ENCODE data around the gene PHACTR3.

Gene PHACTR3

DNA sequence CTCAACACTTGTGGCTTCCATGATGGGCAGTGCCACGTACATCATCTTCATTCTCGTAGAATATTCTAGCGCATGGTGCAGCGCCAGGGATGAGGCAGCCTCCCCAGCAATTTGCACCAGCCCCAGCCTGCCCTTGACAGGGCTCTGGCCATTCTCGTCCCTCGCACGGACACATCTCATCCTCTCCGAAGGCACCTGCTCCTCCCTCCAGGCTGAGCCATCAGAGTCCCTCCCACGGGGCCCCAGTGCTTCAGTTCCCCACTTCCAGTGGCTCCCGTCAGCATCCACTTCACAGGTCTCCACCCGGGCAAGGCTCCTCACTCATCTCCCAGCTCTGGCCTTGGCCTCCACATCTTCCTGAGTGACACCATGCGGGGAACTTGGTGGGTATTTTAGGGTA lies 13.3 kb upstream of the PHACTR3 start:
- Histone ChIP-seq H3K36me3 (ENCODE audit: control insufficient read depth, insufficient read depth, low read length) (no peaks in the 10 kb centered on the region), H3K27ac (ENCODE audit: insufficient read depth, low read depth, low read length, poor library complexity, severe bottlenecking) (no peak overlapping the region), H3K4me1 (ENCODE audit: control insufficient read depth, insufficient read depth, low read length) (no peaks in the 10 kb centered on the region), H3K9me3 (ENCODE audit: control insufficient read depth, low read length) (no peaks in the 10 kb centered on the region), H3K27me3 (ENCODE audit: control insufficient read depth, insufficient read depth, low read length, poor library complexity, severe bottlenecking) (peaks cover 15% of the 10 kb centered on the region), H3K4me3 (ENCODE audit: insufficient read depth, low read depth, low read length) (no peak overlapping the region)
- 83 to 86% methylated on average over 12 of the region's 12 CpGs for WGBS, 2 experiments

DNA sequence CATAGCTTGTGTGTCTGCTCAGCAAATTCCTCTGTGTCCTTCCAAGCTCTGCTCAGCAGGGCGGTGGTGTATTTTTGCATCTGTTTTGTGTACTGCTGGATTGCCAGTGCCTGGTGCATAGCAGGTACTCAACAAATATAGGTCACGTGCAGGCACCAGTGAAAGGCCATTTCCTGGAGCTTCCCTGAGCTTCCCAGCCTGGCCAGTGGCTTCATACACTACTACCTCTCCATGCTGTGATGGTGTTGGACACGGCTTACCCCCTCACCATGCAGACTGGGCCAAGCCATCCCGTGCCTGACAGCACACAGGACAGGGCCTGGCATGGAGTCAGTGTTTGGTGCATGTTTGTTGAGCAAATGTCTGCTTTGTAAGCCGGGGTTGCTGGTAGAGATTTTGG lies 7.7 kb upstream of the PHACTR3 start:
- no peak overlapping the region for H3K4me3 ChIP-seq (ENCODE audit: insufficient read depth, low read depth, low read length)
- WGBS, 2 experiments: 60 to 74% methylated on average over 5 of the region's 5 CpGs
- peaks cover 54% of the 10 kb centered on the region for H3K27me3 ChIP-seq (ENCODE audit: control insufficient read depth, insufficient read depth, low read length, poor library complexity, severe bottlenecking)
- H3K36me3 ChIP-seq (ENCODE audit: control insufficient read depth, insufficient read depth, low read length): no peaks in the 10 kb centered on the region
- H3K4me1 ChIP-seq (ENCODE audit: control insufficient read depth, insufficient read depth, low read length): no peaks in the 10 kb centered on the region
- no peak overlapping the region for H3K27ac ChIP-seq (ENCODE audit: insufficient read depth, low read depth, low read length, poor library complexity, severe bottlenecking)
- H3K9me3 ChIP-seq (ENCODE audit: control insufficient read depth, low read length): no peaks in the 10 kb centered on the region

DNA sequence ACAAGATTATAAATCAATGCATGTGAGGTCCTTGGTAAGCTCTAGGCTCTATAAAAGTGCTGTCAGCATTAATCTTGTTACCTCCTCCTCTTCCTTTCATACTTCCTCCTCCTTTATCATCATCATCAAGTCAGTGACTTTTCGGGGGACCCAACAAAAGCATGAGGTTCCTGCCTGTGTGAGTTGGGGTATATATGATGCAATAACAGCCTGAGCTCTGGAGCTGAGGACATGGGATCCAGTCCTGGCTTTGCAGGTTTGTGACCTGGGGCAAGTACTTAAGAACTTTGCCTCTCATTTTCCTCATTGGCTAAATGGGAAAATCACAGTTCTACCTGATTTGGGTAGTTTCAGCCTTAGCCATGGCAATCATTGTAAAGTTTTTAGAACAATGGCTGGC lies 7.1 kb upstream of the PHACTR3 start:
- Histone ChIP-seq H3K27ac (ENCODE audit: insufficient read depth, low read depth, low read length, poor library complexity, severe bottlenecking) (no peak overlapping the region), H3K4me1 (ENCODE audit: control insufficient read depth, insufficient read depth, low read length) (no peaks in the 10 kb centered on the region), H3K27me3 (ENCODE audit: control insufficient read depth, insufficient read depth, low read length, poor library complexity, severe bottlenecking) (peaks cover 56% of the 10 kb centered on the region), H3K36me3 (ENCODE audit: control insufficient read depth, insufficient read depth, low read length) (no peaks in the 10 kb centered on the region), H3K4me3 (ENCODE audit: insufficient read depth, low read depth, low read length) (no peak overlapping the region), H3K9me3 (ENCODE audit: control insufficient read depth, low read length) (no peaks in the 10 kb centered on the region)
- 70 to 78% methylated on average over 1 of the region's 1 CpG for WGBS, 2 experiments

DNA sequence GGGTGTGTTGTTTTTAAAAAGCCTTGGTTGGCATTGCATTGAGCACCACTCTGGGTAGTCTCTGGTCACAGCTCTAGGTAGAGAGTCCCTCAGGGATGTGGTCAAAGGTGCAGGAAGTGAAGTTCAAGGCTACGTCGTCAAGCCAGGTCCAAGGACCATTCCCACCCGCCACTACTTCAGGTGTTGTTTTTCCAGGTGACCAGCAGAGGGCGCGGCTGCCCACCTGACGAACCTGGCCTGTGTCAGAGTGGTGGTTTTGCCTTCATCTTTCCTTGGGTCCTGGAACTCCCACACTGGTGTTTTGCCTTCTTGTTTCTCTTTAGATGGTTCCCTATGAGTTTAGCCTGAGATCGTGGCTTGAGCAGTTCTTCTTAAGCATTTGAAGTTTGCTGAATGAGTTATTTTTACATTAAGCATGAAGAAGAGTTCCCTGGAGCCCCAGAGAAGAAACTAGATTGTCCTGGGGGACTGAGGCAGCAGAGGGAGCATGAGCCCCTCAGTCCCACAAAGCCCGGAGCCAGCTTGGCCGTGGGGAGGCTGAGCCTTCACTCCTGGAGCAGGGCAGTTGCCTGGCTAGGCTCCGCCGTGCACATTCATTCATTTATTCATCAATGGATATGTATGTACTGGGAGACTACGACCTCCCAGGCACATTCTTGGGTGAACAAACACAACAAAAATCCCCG lies 5.6 kb upstream of the PHACTR3 start:
- H3K9me3 ChIP-seq (ENCODE audit: control insufficient read depth, low read length): no peaks in the 10 kb centered on the region
- peaks cover 67% of the 10 kb centered on the region for H3K27me3 ChIP-seq (ENCODE audit: control insufficient read depth, insufficient read depth, low read length, poor library complexity, severe bottlenecking)
- no peak overlapping the region for H3K27ac ChIP-seq (ENCODE audit: insufficient read depth, low read depth, low read length, poor library complexity, severe bottlenecking)
- no peaks in the 10 kb centered on the region for H3K36me3 ChIP-seq (ENCODE audit: control insufficient read depth, insufficient read depth, low read length)
- no peak overlapping the region for H3K4me3 ChIP-seq (ENCODE audit: insufficient read depth, low read depth, low read length)
- WGBS, 2 experiments: 33 to 42% methylated on average over 11 to 13 of the region's 13 CpGs
- H3K4me1 ChIP-seq (ENCODE audit: control insufficient read depth, insufficient read depth, low read length): no peaks in the 10 kb centered on the region

DNA sequence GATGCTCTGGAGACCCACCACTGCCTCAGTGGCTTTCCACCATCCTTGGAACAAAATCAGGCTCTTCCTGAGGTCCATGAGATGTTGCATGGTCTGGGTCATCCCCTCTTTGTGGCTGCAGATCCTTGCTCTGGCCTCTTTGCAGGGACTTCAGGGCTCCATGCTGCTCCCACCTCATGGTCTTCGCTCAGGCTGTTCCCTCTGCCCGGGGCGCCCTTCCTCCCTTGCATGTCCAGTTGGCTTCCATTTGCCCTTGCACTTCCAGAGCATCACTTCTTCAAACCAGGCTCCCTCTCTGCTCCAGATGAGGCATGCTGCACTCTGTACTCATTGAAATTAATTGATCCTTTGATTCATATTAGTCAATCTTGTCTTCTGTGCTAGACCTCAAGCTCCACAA lies 4.4 kb upstream of the PHACTR3 start:
- 83 to 84% methylated on average over 3 of the region's 3 CpGs for WGBS, 2 experiments
- Histone ChIP-seq H3K27ac (ENCODE audit: insufficient read depth, low read depth, low read length, poor library complexity, severe bottlenecking) (no peak overlapping the region), H3K9me3 (ENCODE audit: control insufficient read depth, low read length) (no peaks in the 10 kb centered on the region), H3K36me3 (ENCODE audit: control insufficient read depth, insufficient read depth, low read length) (no peaks in the 10 kb centered on the region), H3K27me3 (ENCODE audit: control insufficient read depth, insufficient read depth, low read length, poor library complexity, severe bottlenecking) (peaks cover 74% of the 10 kb centered on the region), H3K4me3 (ENCODE audit: insufficient read depth, low read depth, low read length) (no peak overlapping the region), H3K4me1 (ENCODE audit: control insufficient read depth, insufficient read depth, low read length) (no peaks in the 10 kb centered on the region)

DNA sequence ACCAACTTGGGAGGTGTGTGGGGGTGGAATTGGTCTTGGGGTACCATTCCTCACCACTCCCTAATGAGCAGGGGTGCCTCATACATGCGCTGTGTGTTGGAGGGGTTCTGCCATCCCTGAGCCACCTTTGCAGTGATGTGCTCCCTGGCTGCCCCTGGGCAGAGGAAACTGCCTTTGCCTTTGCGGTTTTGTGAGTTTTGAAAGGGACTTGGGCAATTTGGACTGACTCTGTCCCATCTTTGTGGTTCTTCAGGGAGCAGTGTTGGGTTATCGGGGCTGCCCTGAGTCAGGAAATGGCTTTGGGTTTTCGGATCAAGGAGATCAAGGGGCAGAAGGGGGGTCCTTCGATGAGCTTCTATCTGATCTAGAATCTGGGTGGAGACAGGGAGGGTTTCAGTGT lies 3.9 kb upstream of the PHACTR3 start:
- no peaks in the 10 kb centered on the region for H3K4me1 ChIP-seq (ENCODE audit: control insufficient read depth, insufficient read depth, low read length)
- H3K27me3 ChIP-seq (ENCODE audit: control insufficient read depth, insufficient read depth, low read length, poor library complexity, severe bottlenecking): peaks cover 79% of the 10 kb centered on the region
- no peak overlapping the region for H3K4me3 ChIP-seq (ENCODE audit: insufficient read depth, low read depth, low read length)
- WGBS, 2 experiments: 73 to 80% methylated on average over 5 of the region's 5 CpGs
- no peaks in the 10 kb centered on the region for H3K36me3 ChIP-seq (ENCODE audit: control insufficient read depth, insufficient read depth, low read length)
- no peak overlapping the region for H3K27ac ChIP-seq (ENCODE audit: insufficient read depth, low read depth, low read length, poor library complexity, severe bottlenecking)
- H3K9me3 ChIP-seq (ENCODE audit: control insufficient read depth, low read length): no peaks in the 10 kb centered on the region

DNA sequence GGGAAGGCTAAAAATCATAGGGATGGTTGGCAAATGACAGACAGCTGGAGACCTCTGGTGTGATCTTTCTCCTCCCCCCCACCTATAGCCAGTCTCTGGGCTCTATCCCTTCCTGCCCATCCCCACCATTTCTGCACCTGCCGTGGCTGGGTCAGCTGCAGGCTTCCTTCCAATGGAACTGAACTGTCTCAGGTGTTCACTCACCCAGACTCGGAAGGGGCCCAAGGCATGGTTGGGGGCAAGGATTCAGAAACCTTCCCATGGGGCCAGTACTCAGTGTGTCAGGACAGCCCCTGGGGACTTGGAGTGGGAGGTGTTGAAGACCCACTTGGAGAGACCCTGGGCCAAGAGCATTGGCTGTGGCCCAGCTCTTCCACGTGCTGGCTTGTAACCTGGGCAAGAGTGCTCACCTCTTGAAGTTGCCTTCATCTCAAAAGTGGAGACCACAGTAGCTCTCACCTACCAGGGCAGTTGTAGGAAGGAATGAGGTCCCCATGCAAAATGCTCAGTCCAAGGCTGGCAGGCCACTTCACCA lies 1.7 kb upstream of the PHACTR3 start:
- Histone ChIP-seq H3K4me1 (ENCODE audit: control insufficient read depth, insufficient read depth, low read length) (no peaks in the 10 kb centered on the region), H3K36me3 (ENCODE audit: control insufficient read depth, insufficient read depth, low read length) (no peaks in the 10 kb centered on the region), H3K27me3 (ENCODE audit: control insufficient read depth, insufficient read depth, low read length, poor library complexity, severe bottlenecking) (peaks cover 89% of the 10 kb centered on the region), H3K27ac (ENCODE audit: insufficient read depth, low read depth, low read length, poor library complexity, severe bottlenecking) (no peak overlapping the region), H3K4me3 (ENCODE audit: insufficient read depth, low read depth, low read length) (no peak overlapping the region), H3K9me3 (ENCODE audit: control insufficient read depth, low read length) (no peaks in the 10 kb centered on the region)
- 66 to 69% methylated on average over 3 of the region's 3 CpGs for WGBS, 2 experiments

DNA sequence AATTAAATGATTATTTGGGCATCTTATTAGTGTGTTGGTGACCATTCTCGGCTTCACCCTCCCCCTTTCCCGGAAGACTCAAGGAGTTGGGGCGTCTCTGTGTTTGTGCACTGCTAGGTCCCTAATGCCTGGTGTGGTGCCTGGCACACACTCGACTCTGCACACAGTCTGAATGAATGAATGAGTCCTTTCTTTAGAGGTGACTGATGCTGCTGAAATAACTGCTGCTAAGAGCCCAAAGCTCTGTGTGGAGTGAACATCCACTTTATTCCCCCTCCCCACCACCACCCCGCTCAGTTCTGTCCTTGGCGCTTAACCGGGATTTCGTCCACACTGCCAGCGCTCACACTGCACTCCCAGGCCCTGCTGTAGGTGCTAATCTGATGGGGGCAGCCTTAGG lies 1.2 kb upstream of the PHACTR3 start:
- Histone ChIP-seq H3K9me3 (ENCODE audit: control insufficient read depth, low read length) (no peaks in the 10 kb centered on the region), H3K4me3 (ENCODE audit: insufficient read depth, low read depth, low read length) (no peak overlapping the region), H3K27me3 (ENCODE audit: control insufficient read depth, insufficient read depth, low read length, poor library complexity, severe bottlenecking) (peaks cover 90% of the 10 kb centered on the region), H3K4me1 (ENCODE audit: control insufficient read depth, insufficient read depth, low read length) (no peaks in the 10 kb centered on the region), H3K36me3 (ENCODE audit: control insufficient read depth, insufficient read depth, low read length) (no peaks in the 10 kb centered on the region), H3K27ac (ENCODE audit: insufficient read depth, low read depth, low read length, poor library complexity, severe bottlenecking) (no peak overlapping the region)
- WGBS, 2 experiments: 82 to 83% methylated on average over 9 of the region's 9 CpGs

DNA sequence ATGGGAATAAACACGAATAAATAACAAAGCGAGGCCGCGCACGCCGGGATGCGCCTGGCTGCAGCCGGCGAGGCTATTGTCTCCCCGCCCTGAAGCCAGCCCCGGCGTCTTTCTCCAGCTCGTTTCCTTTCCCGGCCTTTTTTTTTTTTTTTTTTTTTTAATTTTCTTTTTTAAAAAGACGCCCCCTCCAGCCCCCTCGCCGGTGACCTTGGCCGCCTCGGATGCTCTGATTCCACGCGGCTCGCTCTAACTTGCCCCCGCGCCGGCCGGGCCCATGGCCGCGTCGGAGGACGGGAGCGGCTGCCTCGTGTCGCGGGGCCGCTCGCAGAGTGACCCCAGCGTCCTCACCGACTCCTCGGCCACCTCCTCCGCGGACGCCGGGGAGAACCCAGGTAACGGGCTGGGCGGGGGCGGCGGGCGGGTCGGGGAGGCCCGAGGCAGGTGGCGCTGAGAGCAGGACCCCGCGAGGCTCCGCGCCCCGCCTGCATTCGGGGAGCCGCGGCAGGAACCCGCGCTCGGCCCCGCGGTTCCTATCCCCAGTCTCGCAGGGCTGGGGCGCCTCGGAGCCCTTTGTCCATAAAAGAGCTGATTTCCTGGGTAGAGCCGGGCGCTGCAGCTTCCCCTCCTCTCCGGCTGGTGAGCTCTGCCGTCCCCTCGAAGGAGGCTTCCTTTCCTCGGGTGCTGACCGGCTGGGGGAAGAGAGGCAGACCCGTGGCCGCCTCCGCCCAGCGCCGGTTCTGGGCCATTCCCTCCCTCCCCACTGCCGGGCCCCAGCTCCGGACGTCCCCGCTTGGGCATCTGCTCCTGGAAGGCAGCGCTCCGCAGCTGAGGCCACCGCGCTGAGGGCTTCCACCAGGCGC lies 631 bp downstream of the PHACTR3 start:
- 20% methylated on average over 88 of the region's 88 CpGs for WGBS, 2 experiments
- Histone ChIP-seq H3K4me3 (ENCODE audit: insufficient read depth, low read depth, low read length) (peak overlapping the region; percentile 26), H3K27ac (ENCODE audit: insufficient read depth, low read depth, low read length, poor library complexity, severe bottlenecking) (peak overlapping the region; percentile 81), H3K27me3 (ENCODE audit: control insufficient read depth, insufficient read depth, low read length, poor library complexity, severe bottlenecking) (peaks cover 90% of the 10 kb centered on the region), H3K4me1 (ENCODE audit: control insufficient read depth, insufficient read depth, low read length) (no peaks in the 10 kb centered on the region), H3K36me3 (ENCODE audit: control insufficient read depth, insufficient read depth, low read length) (no peaks in the 10 kb centered on the region), H3K9me3 (ENCODE audit: control insufficient read depth, low read length) (no peaks in the 10 kb centered on the region)

DNA sequence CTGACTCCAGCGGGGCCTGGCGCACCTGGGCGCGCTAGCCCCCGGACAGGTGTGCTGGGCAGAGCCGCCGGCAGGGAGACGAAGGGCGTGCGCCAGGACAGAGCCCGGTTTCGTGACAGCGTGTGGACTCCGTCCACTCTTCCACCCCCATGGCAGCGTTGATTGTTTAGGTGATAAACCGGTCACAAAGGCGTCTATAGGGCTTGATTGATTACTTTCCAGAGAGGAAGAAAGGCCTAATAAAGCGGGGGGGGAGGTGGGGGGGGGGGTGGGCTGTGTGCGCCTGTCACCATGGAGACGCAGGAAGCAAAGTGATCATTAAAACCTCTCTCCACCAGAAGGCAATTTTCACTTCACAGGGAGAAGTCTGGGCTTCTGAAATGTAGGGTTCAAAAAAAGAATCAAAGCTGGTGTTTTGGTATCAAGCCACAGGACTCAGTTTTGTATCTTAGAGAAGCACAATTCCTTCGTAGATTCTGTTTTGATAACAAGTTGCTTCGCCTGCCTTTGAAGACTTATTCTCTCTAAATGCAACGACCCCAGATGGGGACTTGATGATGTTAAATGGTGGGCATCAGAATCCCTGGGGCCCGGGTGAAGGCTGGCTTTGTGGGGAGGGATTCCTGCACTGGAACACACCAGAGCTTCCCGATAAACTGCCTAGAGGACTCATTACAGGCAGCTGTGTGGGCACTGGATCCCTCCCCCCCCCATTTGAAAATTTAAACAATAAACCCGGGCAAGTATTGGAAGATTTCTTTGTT lies 1.4 kb downstream of the PHACTR3 start:
- H3K27me3 ChIP-seq (ENCODE audit: control insufficient read depth, insufficient read depth, low read length, poor library complexity, severe bottlenecking): peaks cover 84% of the 10 kb centered on the region
- peak overlapping the region; percentile 81 for H3K27ac ChIP-seq (ENCODE audit: insufficient read depth, low read depth, low read length, poor library complexity, severe bottlenecking)
- H3K4me3 ChIP-seq (ENCODE audit: insufficient read depth, low read depth, low read length): peak overlapping the region; percentile 26
- no peaks in the 10 kb centered on the region for H3K36me3 ChIP-seq (ENCODE audit: control insufficient read depth, insufficient read depth, low read length)
- H3K4me1 ChIP-seq (ENCODE audit: control insufficient read depth, insufficient read depth, low read length): no peaks in the 10 kb centered on the region
- 43 to 44% methylated on average over 24 to 25 of the region's 26 CpGs for WGBS, 2 experiments
- no peaks in the 10 kb centered on the region for H3K9me3 ChIP-seq (ENCODE audit: control insufficient read depth, low read length)

Measured in ectodermal cell (in vitro differentiated cells).